Sciatic nerve (tissue), 2 donors: ENCODE results near the gene CMTM8. TPM values are rescaled to one million over a fixed set of nuclear protein-coding genes. Genes with fewer than 3 reads are reported as not detected.
A peak's percentile ranks its signal among the peaks of the same experiment; 100 is the strongest.
"Not testable (repeated sequence)": the region's sequence is repeated elsewhere in the genome, so short reads cannot be mapped to it uniquely, and the experiment has no call there.

Source experiments
- ATAC-seq: fragments of 200-7000 bp; cut with Tn5 transposase; one replicate; pipeline ENCODE4 v1.9.1; 2020; ENCODE audit warnings: mild to moderate bottlenecking, moderate library complexity
- DNase-seq: peaks from one replicate; pipeline ENCODE4 v3.0.0-alpha.2; 2020; ENCODE audit warnings: low spot score
- intact Hi-C: fragments of 100-400 bp; cut with DNase I; formaldehyde crosslinking; loops from one replicate; pipeline ENCODE4 v1.14.2; 2022
- total RNA-seq: library from RNA; stranded (reverse); fragmentation: NEBNext Ultra II Directional; extraction: Animal tissue kit (Norgen Biotek cat#: 25700); gene quantifications from one replicate; pipeline ENCODE4 v1.2.1, GENCODE V29; 2021
- donor health status: DM: no; HTN: no; CAD: no.
- donor health status: DM: no; HTN: no; CAD: no.

CMTM8 gene
- total RNA-seq, 1 donor from 2014 or later: 7.6 TPM

DNA sequence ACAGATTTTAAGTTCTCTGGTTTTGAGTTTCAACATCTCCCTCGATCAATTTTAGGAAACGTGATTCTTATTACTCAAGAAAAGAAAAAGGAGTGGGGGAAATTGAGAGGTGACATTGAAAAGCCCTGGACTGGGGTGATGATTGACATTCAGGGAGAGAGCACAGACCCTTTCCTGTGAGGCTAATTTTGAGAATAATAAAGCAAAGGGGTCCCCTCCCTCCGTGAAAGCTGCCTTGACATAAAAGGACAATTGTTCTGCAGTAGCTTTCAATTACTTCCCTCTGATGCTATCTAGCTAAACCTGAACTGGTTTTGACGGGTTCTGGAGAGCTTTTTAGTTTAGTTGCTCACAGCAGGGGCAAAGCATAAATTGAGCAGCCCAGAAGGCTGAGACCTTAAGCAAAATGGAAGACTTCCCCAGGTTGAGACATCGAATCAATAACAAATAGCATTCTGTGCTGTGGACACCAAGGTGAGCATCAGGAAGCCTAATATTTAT, 14.4 kb upstream of the CMTM8 start:
- DNase-seq (no peak), ATAC-seq (no peak)
- intact Hi-C loops: no loop called here

DNA sequence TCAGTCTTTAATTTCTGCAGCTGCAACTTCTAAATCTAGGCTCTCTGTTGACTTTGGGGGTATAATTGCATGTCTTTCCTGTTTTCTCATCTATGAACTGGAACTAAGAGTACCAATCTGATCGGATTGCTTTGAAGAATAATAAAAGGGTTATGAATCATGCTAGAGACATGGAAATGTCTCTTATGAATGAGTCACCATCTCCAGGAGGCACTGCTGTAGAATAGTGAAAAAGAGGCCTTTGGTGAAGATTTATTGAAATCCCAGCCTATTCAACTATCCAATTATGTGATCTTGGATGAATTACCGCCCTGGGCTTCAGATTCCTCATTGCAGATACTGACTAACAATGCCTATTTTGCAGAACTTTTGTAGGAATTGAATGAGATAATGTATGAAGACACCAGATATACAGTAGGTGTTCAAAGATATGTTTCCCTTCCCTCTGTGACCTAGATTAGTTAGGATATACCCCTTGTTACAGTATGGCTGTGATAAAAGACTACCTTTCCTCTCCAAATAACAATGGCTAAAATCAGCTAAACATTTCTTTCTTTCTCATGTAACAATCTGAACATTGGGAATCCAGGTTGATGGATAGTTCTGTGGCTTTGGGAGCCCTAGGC, 11.5 kb upstream of the CMTM8 start:
- DNase-seq (no peak), ATAC-seq (no peak)
- intact Hi-C loops: no loop called here

DNA sequence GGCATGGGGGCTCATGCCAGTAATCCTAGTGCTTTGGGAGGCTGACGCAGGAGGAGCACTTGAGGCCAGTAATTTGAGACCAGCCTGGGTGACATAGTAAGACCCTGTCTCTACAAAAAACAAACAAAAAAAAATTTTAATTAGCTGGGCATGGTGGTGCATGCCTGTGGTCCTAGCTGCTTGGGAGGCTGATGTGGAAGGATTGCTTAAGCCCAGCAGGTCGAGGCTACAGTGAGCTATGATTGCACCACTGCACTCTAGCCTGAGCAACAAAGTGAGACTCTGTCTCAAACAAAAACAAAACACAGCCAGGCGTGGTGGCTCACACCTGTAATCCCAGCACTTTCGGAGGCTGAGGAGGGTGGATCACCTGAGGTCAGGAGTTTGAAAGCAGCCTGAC, 9.7 kb upstream of the CMTM8 start:
- ATAC-seq, DNase-seq, intact Hi-C loops: not testable (repeated sequence)

DNA sequence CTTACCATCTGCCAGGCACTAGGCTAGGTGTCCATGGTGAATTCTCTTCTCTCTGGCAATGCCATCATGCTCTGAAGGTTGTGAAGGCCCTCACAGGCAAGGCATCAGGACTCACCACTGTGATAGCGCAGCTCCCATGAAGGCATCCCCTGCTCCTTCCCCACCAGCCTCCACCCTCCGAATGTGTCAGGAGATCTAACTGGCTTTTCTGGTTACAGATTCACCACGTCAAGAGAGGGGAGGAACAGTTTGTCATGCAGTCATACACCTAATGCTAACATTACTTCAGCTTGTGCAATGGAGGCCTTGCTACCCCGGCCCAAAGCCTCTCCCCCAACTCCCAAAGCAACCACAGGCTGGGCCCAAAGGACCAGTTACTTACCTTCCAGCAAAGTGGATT, 8.9 kb upstream of the CMTM8 start:
- DNase-seq: no peak
- no peak for ATAC-seq
- intact Hi-C loops: no loop called here

DNA sequence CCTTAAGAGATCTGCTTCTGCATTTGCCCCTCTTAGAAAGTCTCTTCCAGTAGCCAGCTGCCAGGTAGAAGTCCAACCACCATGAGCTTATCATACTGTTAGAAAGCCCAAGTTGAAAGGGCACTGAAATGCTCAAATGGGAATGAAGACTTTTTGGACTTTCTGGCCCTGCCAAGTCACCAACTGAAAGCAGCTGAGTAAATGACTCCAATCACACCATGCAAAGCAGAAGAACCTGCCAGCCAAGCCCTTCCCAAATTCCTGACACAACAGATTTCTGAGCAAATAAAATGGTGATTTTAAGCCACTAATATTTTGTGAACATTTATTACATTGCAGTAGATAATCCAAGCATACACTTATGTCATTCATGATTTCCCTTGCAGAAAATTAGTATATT, 2.1 kb upstream of the CMTM8 start:
- ATAC-seq (no peak), DNase-seq (no peak)
- intact Hi-C loops: no loop called here

DNA sequence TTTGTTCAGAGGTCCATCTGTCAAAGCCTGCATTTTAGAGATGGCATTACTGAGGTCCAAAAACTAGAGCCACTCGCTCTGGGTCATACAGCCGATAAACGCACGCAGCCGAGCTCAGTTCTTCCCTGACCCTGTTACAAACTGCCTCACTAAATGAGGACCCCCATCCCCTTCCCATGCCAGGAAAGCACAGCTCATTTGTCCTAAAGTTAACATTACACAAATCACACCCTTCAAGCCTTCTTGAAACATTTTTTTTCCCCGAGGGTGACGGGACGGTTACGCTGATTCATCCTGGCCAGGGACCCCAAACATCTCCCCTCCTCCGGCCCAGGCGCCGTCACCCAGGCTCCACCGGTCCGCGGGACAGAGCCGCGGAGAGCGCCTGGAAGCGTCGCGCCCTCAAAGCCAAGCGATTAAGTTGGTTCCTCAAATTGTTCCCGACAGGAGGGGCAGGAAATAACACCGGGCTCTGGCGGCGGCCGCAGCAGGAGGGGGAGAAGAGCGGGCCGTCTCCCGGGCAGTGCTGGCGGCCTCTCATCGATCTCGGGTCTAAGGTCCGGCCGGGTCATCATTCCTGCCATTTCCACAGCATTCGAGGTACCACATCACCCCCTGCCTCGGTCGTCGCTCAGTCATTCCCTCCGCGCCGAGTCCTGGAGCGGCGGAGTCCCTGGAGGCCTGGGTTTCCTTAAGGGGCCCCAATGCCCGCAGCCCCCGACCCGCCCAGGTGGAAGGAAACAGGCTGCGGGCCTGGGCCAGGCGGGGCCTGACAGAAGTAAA, 619 bp upstream of the CMTM8 start:
- peak; percentile 65 for DNase-seq
- intact Hi-C loops: no loop called here

DNA sequence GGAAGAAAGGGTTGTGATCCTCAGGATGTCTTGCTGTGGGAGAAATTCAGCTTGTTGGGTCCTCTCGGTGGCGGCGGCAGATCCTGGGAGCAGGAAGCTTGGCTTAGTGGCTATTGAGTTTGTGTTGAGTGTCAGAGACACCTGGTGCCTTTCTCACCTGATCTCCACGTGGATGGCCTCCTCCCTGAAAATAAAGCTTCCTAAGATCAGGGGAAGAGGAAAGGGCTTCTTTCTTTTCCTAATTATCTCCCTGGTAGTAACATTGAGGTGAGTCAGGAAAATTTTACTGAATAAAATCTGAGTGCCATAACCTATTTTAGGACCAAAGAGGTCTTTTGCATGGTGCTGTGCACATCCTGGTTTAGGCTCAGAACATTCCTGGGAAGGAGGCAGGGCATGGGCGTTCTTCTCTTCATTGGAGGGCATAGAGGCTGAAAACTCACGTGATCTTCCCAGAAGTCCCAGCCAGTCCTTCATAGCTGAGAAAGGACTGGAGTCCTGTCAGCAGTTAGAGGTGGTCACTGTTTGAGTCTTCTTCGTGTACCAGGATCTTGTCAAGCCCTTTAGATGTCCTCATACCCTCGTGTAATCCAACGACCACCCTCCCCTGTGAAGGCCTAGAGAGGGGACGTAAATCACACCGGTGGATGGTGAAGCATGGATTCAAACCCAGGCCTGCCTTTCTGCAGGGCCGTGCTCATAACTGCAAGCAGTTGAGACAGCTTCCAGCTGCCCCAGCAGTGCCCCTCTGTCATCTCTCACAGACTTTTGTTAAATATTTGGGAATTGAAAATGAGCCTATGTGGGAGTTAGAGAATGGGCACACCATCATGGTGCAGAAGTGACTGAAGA, 1.1 kb downstream of the CMTM8 start:
- DNase-seq: no peak
- ATAC-seq: peak; percentile 56
- intact Hi-C loops: no loop called here

More for the DNA sequence above, 619 bp upstream of the CMTM8 start:
- ATAC-seq: peak; percentile 65

DNA sequence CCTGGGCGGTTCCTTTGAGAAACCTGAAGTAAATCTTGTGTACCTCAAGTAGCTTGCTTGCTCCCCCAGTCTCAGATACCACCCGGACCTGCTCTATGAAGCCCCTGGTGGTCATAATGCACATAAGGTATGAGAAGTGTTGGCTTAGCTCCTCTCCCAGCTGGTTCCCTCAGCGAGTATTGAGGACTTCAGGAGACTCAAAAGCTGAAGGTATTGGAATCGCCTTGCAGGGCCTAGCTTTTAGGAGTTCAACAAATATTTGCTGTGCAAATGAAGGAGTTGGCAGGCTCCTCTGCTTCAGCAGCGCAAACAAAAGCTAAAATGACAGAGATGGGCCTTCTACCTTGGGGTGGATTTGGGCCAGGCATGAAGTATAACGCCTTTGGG, 1.7 kb downstream of the CMTM8 start:
- intact Hi-C loops: no loop called here
- ATAC-seq: peak; percentile 27
- no peak for DNase-seq

DNA sequence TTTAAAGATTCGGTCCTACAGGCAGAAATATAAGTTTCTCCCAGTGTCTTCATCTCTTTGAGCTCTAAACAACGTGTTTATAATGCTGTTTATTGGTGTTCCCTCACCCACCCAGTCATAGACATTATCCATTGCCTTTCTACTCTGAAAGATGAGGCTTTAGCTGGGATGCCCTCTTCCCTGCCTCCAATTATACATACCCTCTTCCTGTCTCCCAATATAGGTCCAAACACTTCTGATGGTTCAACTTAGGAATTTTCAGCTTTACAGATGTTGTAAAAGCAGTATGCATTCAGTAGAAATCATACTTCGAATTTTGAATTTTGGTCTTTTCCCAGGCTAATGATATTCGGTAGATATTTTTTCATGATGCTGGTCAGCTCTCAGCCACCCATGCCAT, 2.6 kb downstream of the CMTM8 start:
- no peak for DNase-seq
- ATAC-seq: no peak
- intact Hi-C loops: no loop called here

DNA sequence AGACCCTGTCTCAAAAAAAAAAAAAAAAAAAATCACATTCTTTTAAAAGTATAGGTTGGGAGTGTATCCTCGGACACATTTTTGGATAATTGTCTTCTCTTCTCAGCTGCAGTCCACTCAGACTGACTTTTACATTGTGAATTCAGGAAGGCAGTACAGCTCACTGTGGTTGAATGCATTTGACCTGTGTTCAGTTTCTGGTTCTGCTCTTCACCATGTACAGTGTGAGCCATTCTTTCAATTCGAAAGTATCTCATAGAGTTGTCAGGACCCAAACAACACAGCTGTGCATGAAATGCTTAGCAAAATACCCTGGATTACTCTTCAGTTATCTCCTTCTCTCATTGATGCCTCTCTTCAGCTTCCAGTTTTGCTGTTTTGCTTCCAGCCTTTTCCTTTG, 5.0 kb downstream of the CMTM8 start:
- ATAC-seq (no peak), DNase-seq (no peak)
- intact Hi-C loops: no loop called here

DNA sequence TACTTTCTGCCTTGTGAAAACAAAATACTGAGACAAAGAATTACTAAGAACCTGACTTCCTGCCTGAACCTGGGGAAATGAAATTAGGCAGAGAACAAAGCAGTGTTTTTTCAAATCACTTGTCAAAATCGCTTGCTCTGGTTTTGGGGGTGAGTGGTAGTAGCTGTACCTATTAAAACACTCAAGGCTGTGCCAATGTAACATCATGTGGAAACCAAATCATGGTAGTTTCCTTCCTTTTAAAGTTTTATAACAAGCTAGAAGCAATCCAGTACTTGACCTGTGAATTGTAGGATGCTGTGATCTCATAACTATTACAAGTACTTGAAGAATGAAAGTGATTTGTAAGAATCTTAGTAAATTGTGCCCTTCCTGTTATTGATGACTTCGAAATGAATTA, 6.7 kb downstream of the CMTM8 start:
- intact Hi-C loops: no loop called here
- no peak for DNase-seq
- ATAC-seq: no peak

DNA sequence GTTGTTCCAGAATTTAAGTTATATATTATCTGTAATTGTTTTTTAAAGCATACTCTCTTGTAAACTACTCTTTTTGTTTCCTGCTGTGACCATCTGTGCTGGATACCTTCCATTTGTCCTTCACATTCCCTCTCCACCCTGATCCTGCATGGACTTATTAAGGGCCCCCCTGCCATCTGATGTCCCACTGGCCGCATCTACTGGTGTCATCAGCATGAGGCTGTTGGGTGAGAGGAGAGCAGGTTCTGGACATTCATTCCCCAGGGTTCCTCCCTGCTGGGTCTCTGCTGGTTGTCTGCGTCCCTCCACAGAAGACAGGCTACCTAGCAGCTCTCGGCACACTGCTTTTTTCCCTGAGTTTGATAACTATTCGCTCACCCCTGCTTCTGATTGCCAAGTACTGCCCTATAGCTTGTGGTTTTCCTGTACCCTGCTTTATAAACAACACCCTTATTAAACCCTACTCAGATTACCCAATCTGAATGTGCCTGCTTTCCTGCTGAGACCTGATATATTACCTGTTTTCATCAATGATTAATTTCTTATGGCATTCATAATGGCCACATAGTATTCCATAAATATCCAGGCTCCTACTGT, 7.7 kb downstream of the CMTM8 start:
- no peak for DNase-seq
- intact Hi-C loops: no loop called here
- no peak for ATAC-seq

DNA sequence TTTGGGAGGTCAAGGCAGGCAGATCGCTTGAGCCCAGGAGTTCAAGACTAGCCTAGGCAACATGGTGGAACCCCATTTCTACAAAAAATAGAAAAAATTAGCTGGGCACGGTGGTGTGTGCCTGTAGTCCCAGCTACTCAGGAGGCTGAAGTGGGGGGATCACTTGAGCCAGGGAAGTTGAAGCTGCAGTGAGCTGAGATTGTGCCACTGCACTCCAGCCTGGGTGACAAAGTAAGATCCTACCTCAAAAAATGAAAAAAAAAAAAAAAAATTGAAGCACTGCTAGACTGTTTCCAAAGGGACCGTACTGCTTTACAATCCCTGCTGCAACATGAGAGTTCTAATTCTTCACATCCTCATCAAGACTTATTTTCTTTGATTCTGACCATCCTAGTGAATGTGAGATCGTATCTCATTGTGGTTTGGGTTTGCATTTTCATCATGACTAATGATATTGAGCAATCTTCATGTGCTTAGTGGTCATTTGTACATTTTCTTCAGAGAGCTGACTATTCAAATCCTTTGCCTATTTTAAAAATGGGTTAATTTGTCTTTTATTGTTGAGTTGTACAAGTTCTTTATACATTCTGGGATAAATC, 10.8 kb downstream of the CMTM8 start:
- DNase-seq (no peak), ATAC-seq (peak; percentile 67)
- intact Hi-C loops: no loop called here

DNA sequence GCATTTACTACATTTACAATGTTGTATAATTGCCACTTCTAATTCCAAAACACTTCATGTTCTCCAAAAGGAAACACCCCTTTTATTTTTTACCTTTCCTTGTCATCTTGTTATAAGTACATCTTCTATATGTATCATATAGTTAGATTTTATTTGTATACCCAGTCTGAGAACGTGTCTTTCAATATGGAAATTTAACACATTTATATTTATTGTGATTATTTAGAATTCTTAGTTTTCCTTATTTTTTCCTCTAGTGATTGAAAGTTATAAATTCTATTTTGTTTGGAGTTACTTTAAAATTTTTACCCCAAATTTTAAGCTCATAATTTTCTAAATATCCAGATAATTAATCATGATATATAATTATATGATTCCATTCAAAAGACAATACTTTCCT, 15.8 kb downstream of the CMTM8 start:
- intact Hi-C loops: no loop called here
- no peak for DNase-seq

DNA sequence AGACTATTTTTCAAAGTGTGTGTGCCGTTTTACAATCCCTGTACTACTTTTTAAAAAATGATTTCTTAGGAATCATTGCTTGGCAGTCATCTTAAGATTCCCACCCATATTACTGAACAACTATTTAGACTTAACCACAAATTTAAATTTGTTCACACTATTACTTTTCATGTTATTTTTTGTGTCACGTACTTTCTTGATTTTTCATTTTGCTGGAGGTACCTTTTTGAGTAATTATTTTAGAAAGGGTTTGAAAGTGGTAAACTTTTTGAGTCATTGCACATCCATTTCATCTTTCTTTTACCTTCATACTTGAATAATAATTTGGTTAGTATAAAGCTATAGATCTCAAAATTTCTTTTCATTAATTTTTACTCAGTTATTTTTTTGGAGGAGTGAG, 16.9 kb downstream of the CMTM8 start:
- DNase-seq (no peak), ATAC-seq (no peak)
- intact Hi-C loops: no loop called here

More for the DNA sequence above, 15.8 kb downstream of the CMTM8 start:
- no peak for ATAC-seq

DNA sequence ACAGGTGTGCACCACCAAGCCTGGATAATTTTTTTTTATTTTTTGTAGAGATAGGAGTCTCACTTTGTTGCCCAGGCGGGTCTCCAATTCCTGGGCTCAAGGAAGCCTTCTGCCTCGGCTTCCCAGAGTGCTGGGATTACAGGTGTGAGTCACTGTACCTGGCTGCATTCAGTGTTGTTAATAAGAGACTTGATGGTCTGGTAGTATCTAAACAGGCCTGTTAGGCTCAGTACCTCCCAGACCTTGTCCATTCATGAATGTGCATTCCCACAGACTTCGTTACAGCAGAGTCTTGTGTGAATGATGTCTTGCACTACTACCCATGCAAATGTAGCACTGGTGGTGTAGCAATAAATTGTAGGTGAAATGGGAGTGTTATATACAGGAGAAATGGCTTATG, 17.7 kb downstream of the CMTM8 start:
- no peak for DNase-seq
- intact Hi-C loops: no loop called here
- ATAC-seq: no peak

DNA sequence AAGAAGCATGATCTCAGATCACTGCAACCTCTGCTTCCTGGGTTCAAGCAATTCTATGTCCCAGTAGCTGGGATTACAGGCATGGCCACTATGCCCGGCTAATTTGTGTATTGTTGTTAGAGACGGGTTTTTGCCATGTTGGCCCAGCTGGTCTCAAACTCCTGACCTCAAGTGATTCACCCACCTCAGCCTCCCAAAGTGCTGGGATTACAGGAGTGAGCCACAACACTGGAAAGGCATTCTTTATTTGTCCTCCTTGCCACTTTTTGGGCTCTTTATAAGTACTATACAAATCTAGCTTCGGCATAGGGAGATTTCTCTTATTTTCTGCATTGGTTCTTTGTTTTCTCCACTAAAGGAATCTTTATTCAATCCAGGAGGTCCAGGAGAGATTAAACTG, 18.6 kb downstream of the CMTM8 start:
- DNase-seq: no peak
- intact Hi-C loops: no loop called here
- ATAC-seq: no peak

DNA sequence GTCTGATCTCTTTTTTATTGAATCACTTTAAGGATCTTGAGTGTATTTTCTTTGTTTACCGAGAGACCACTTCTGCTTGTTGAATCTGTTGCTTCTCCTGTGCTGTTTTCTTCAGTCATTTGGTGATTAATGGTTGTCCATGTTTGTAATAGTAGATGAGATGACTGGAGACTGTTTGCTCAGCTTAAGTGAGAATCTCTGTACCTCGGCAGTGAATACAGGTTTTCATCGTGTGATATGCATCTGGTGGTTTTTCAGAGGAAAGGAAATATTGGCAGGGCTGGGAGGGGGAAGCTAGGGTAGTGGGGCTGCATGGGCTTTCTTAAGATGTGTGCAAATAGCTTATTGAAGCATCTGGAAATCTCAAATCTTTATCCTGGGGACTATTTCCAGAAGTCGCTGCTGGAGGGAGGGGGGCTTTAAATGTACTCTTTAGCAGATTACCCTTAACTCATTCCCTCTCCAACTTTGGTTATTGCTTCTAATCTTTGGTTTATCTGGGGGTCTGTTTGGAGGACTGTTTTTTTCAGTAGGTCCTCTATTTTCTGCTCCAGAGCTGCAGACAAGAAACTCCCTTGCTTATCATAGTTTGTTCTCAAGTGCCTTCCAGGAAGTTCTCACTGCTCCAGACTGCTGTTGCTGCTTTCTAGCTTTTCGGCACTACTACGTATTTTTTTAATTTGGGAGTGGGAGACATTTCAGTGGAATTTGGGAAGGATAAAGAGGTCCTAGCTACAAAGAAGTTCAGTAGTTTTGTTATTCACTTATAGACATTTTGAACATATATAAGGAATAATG, 19.4 kb downstream of the CMTM8 start:
- ATAC-seq (no peak), DNase-seq (no peak)
- intact Hi-C loops: no loop called here
